Liver (tissue), 9 donors: Measurements from ENCODE around the gene INSYN2B. TPM values are rescaled to one million over a fixed set of nuclear protein-coding genes. Genes with fewer than 3 reads are reported as not detected.

Experiments
- DNase-seq: peaks from one replicate; pipeline ENCODE4 v3.0.0-alpha.2; 2017; ENCODE audit warnings: low spot score
- H3K27ac ChIP-seq, 2 donors: one replicate each; pipeline ENCODE4 v1.7.0; 2013; ENCODE audit warnings: inconsistent platforms in 2 of 2, low read length in 2 of 2, control low read depth in 1 of 2, low read depth in 1 of 2, mild to moderate bottlenecking in 1 of 2
- H3K27me3 ChIP-seq, 4 donors: one replicate each; pipeline versions ENCODE4 v1.6.1 to v1.7.0; 2013; ENCODE audit warnings: low read length in 3 of 4, inconsistent platforms in 1 of 4, mild to moderate bottlenecking in 1 of 4, moderate library complexity in 1 of 4; ENCODE audit not compliant: control insufficient read depth in 4 of 4, insufficient read depth in 4 of 4
- H3K36me3 ChIP-seq, 4 donors: one replicate each; pipeline versions ENCODE4 v1.6.1 to v1.7.0; 2013; ENCODE audit warnings: low read length in 3 of 4, mild to moderate bottlenecking in 3 of 4, low read depth in 1 of 4, moderate library complexity in 1 of 4; ENCODE audit not compliant: control insufficient read depth in 4 of 4, insufficient read depth in 3 of 4
- H3K4me1 ChIP-seq, 4 donors: one replicate each; pipeline versions ENCODE4 v1.6.1 to v1.7.0; 2013; ENCODE audit warnings: low read length in 3 of 4, mild to moderate bottlenecking in 3 of 4, moderate library complexity in 1 of 4; ENCODE audit not compliant: control insufficient read depth in 4 of 4, insufficient read depth in 4 of 4
- H3K4me3 ChIP-seq, 3 donors: one replicate each; pipeline versions ENCODE4 v1.6.1 to v1.7.0; 2013; ENCODE audit warnings: low read length in 3 of 3, control low read depth in 1 of 3, low read depth in 1 of 3, mild to moderate bottlenecking in 1 of 3
- H3K9ac ChIP-seq, 2 donors: one replicate each; pipeline ENCODE4 v1.7.0; 2013; ENCODE audit warnings: low read length in 2 of 2, mild to moderate bottlenecking in 2 of 2, moderate library complexity in 2 of 2, control low read depth in 1 of 2, low read depth in 1 of 2
- H3K9me3 ChIP-seq, 4 donors: one replicate each; pipeline versions ENCODE4 v1.6.1 to v1.7.0; 2013; ENCODE audit warnings: low read length in 3 of 4; ENCODE audit not compliant: control insufficient read depth in 4 of 4
- CTCF ChIP-seq: fragments of 150-350 bp; IDR thresholded peaks from 2 replicates; pipeline ENCODE4 v1.5.1; 2017; ENCODE audit warnings: improper control_type of control experiment, low read depth, low read length; ENCODE audit not compliant: missing input control
- FOXA2 ChIP-seq: IDR thresholded peaks from 2 replicates; pipeline ENCODE4 v1.6.1; 2016; ENCODE audit warnings: antibody characterized with exemption
- HNF4A ChIP-seq, 2 donors: conservative IDR thresholded peaks; 2 replicates each; pipeline ENCODE4 v1.6.1; 2016; ENCODE audit warnings: antibody characterized with exemption in 2 of 2, mild to moderate bottlenecking in 2 of 2
- JUND ChIP-seq, 2 donors: IDR thresholded peaks; 2 replicates each; pipeline ENCODE4 v1.6.1; 2016; ENCODE audit warnings: antibody characterized with exemption in 2 of 2
- NR2F2 ChIP-seq: IDR thresholded peaks from 2 replicates; pipeline ENCODE4 v1.6.1; 2016; ENCODE audit warnings: antibody characterized with exemption
- REST ChIP-seq: IDR thresholded peaks from 2 replicates; pipeline ENCODE4 v1.6.1; 2016; ENCODE audit warnings: antibody characterized with exemption, mild to moderate bottlenecking
- TAF1 ChIP-seq: conservative IDR thresholded peaks from 2 replicates; pipeline ENCODE4 v1.6.1; 2016; ENCODE audit warnings: antibody characterized with exemption, mild to moderate bottlenecking
- YY1 ChIP-seq: IDR thresholded peaks from 2 replicates; pipeline ENCODE4 v1.6.1; 2016; ENCODE audit warnings: antibody characterized with exemption, mild to moderate bottlenecking
- ZBTB33 ChIP-seq: IDR thresholded peaks from 2 replicates; pipeline ENCODE4 v1.6.1; 2016; ENCODE audit warnings: antibody characterized with exemption
- WGBS: extraction: QIAGEN DNeasy Blood & Tissue Kit; methylation state at CpG from one replicate; pipeline ENCODE4 v1.1.7; 2013; 5-methylcytosine and 5-hydroxymethylcytosine counted together
- polyA plus RNA-seq, 2 donors: library from polyadenylated mRNA; stranded (reverse) in 1 of 2; unstranded in 1 of 2; fragments of 200-250 nt in 1 of 2; fragments of >200 nt in 1 of 2; fragmentation: Nextera tagmentation in 1 of 2; extraction: Ambion mirVana in 1 of 2; gene quantifications; one replicate each; pipeline versions ENCODE4 v1.2.1 to v1.2.3, GENCODE V29; 2013 to 2015
- total RNA-seq, 2 donors: library from RNA; depleted of rRNA; stranded (reverse); fragments of >200 nt; gene quantifications; one replicate each; pipeline ENCODE4 v1.2.3, GENCODE V29; 2014
- TF ChIP-seq, protein P1 (sequence below): IDR thresholded peaks from 2 replicates; pipeline ENCODE4 v1.6.1; 2016; ENCODE audit warnings: antibody characterized with exemption
- TF ChIP-seq, protein P2 (sequence below): IDR thresholded peaks from 2 replicates; pipeline ENCODE4 v1.6.1; 2016; ENCODE audit warnings: antibody characterized with exemption
- donor health status: healthy.
- donor health status: healthy.
- donor health status: healthy.
- donor health status: healthy.
- donor health status: healthy.

Gene INSYN2B
- total and polyA plus RNA-seq, 4 donors: 0.08 to 0.33 (median 0.13) TPM; not detected in 1

DNA sequence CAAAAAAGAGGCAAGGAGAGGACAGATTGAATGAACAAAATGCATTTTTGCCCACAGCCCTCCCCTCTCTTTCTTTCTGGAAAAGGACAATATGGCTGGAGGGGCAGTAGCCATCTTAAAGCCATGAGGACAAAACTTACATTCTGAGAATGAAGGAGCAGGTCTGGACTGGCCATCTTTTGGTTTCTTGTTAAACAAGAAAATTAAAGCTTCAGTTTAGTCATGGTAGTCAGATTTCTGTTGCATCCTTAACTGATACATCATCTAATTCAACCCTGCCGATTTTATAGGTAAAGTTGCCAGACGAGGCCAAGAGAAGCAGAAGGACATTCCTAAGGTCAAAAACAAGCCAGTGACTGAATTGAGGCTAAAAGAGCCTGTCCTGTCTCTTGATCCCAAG is 31.5 kb upstream of the INSYN2B start:
- Histone ChIP-seq H3K4me3 (no peak overlapping the region), H3K36me3 (no peaks in the 10 kb centered on the region), H3K27ac (no peak overlapping the region), H3K9me3 (no peaks in the 10 kb centered on the region), H3K9ac (no peak overlapping the region), H3K27me3 (no peaks in the 10 kb centered on the region), H3K4me1 (no peaks in the 10 kb centered on the region)
- no peak for TF ChIP-seq FOXA2
- no peak for TF ChIP-seq TAF1
- TF ChIP-seq NR2F2: no peak
- TF ChIP-seq JUND (IDR thresholded peaks at IDR 0.05): no peak
- no peak for TF ChIP-seq ZBTB33
- no peak for TF ChIP-seq CTCF
- 74% methylated on average over 2 of the region's 2 CpGs for WGBS
- DNase-seq: no peak

- TF ChIP-seq ZBTB33: no peak
- 76% methylated on average over 4 of the region's 4 CpGs for WGBS
- Histone ChIP-seq H3K9me3 (no peaks in the 10 kb centered on the region), H3K36me3 (no peaks in the 10 kb centered on the region), H3K27ac (no peak overlapping the region), H3K9ac (no peak overlapping the region), H3K4me3 (no peak overlapping the region), H3K4me1 (no peaks in the 10 kb centered on the region), H3K27me3 (no peaks in the 10 kb centered on the region)
- DNase-seq: no peak
These were observed 30.3 kb upstream of the INSYN2B start for GRCh38 chr5:170010595-170010994.

DNA sequence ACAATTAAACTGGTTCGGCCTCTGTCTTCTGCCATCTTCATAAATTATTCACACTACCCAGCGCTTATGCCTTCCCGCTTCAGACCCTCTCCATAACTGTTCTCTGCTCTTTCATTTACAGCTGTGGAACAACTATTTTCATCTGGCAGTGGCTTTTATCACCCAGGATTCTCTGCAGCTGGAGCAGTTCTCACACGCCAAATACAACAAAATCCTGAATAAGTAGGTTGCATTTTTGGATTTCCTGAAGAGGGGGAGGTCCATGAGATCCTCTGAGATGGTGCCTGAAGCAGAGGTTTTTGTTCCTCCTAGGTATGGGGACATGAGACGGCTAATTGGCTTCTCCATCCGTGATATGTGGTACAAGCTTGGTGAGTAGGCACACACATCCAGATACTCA is 28.1 kb upstream of the INSYN2B start:
- Histone ChIP-seq H3K27ac (no peak overlapping the region), H3K9ac (no peak overlapping the region), H3K9me3 (no peaks in the 10 kb centered on the region), H3K27me3 (no peaks in the 10 kb centered on the region), H3K36me3 (no peaks in the 10 kb centered on the region), H3K4me3 (no peak overlapping the region), H3K4me1 (no peaks in the 10 kb centered on the region)
- DNase-seq: no peak
- TF ChIP-seq YY1: no peak
- no peak for TF ChIP-seq REST
- TF ChIP-seq, protein P1, sequence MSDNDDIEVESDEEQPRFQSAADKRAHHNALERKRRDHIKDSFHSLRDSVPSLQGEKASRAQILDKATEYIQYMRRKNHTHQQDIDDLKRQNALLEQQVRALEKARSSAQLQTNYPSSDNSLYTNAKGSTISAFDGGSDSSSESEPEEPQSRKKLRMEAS: no peak
- no peak for TF ChIP-seq JUND (IDR thresholded peaks at IDR 0.05)
- TF ChIP-seq HNF4A (conservative IDR thresholded peaks at IDR 0.05): no peak
- TF ChIP-seq, protein P2, sequence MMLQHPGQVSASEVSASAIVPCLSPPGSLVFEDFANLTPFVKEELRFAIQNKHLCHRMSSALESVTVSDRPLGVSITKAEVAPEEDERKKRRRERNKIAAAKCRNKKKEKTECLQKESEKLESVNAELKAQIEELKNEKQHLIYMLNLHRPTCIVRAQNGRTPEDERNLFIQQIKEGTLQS: no peak
- TF ChIP-seq ZBTB33: no peak
- TF ChIP-seq NR2F2: no peak
- WGBS: 83% methylated on average over 6 of the region's 6 CpGs
